ENCODE data around the gene MCCD1. TPM values are rescaled to one million over a fixed set of nuclear protein-coding genes. Genes with fewer than 3 reads are reported as not detected.

Gene MCCD1
- total RNA-seq, 1 experiment from 2014 or later: not detected

- intact Hi-C loops (cut with micrococcal nuclease): no loop called here
- peak overlapping the region; percentile 99 for H3K9ac ChIP-seq (ENCODE audit: low read length)
- peak overlapping the region; percentile 92 for H3K4me2 ChIP-seq (ENCODE audit: low read length)
- H3K27me3 ChIP-seq (ENCODE audit: low read length): no peaks in the 10 kb centered on the region
- DNase-seq: peak; percentile 37
- no peaks in the 10 kb centered on the region for H3K9me3 ChIP-seq (ENCODE audit: low read length)
- TF ChIP-seq CTCF (conservative IDR thresholded peaks at IDR 0.05; ENCODE audit: low read depth, low read length) (no peak), EZH2 (IDR thresholded peaks at IDR 0.05; ENCODE audit: low read length, unreplicated experiment) (no peak), EZH2phosphoT487 (IDR thresholded peaks at IDR 0.05; ENCODE audit: borderline replicate concordance, low read length) (no peak)
- H3K36me3 ChIP-seq (ENCODE audit: low read depth, low read length): peaks cover 41% of the 10 kb centered on the region
- H4K20me1 ChIP-seq (ENCODE audit: low read length): peaks cover 45% of the 10 kb centered on the region
- H2AFZ ChIP-seq (ENCODE audit: low read length): peak overlapping the region; percentile 82; the same call in 1 of the 2 replicates
- peak overlapping the region; percentile 92 for H3K4me3 ChIP-seq (ENCODE audit: low read length)
- no peaks in the 10 kb centered on the region for H3K9me2 ChIP-seq (replicated peaks; ENCODE audit: low read length)
- H3K79me2 ChIP-seq (ENCODE audit: low read length): peaks cover 66% of the 10 kb centered on the region
- CTCF ChIA-PET: interaction anchor here (1.0 kb wide), 1 partner anchor 47 kb away, joined by 6 read pairs; no protein-coding TSS in a partner anchor
- POLR2A ChIA-PET (ENCODE audit: unreplicated experiment): interaction anchor here (0.5 to 1.4 kb wide), 7 partner anchors 14 to 1777 kb away, joined by 3 to 7 read pairs (median 4); no protein-coding TSS in a partner anchor
- no peaks in the 10 kb centered on the region for H3F3A ChIP-seq (ENCODE audit: low read length, unreplicated experiment)
- peaks cover 26% of the 10 kb centered on the region for H3K4me1 ChIP-seq (ENCODE audit: insufficient read depth, low read length)
- peak overlapping the region; percentile 90 for H3K27ac ChIP-seq (ENCODE audit: low read length)
- BruUV-seq (replicated peaks): no TSS peak
- 0 out of 2 replicates have a peak, but pooled peaks have one; percentile 5 for ATAC-seq
These were observed 12.4 kb downstream of the MCCD1 start for GRCh38 chr6:31541059-31541657.

- TF ChIP-seq CTCF (conservative IDR thresholded peaks at IDR 0.05; ENCODE audit: low read depth, low read length) (no peak), EZH2 (IDR thresholded peaks at IDR 0.05; ENCODE audit: low read length, unreplicated experiment) (no peak), EZH2phosphoT487 (IDR thresholded peaks at IDR 0.05; ENCODE audit: borderline replicate concordance, low read length) (no peak)
- TSS peak; percentile 67 for BruUV-seq (replicated peaks)
- H3F3A ChIP-seq (ENCODE audit: low read length, unreplicated experiment): no peaks in the 10 kb centered on the region
- H3K9me2 ChIP-seq (replicated peaks; ENCODE audit: low read length): no peaks in the 10 kb centered on the region
- H3K9me3 ChIP-seq (ENCODE audit: low read length): no peaks in the 10 kb centered on the region
- peak within 1 kb of the TSS; percentile 90 for H3K27ac ChIP-seq (ENCODE audit: low read length)
- ATAC-seq (peak; percentile 77), DNase-seq (peak; percentile 97)
- H3K36me3 ChIP-seq (ENCODE audit: low read depth, low read length): peaks cover 35% of the 10 kb centered on the region
- peak within 1 kb of the TSS; percentile 92 for H3K4me3 ChIP-seq (ENCODE audit: low read length)
- H3K79me2 ChIP-seq (ENCODE audit: low read length): peaks cover 59% of the 10 kb centered on the region
- H3K4me2 ChIP-seq (ENCODE audit: low read length): peak within 1 kb of the TSS; percentile 92
- intact Hi-C loops (cut with micrococcal nuclease): loop anchor here (1.0 kb wide), 2 partner anchors 44 to 48 kb away; partner anchors contain the start of gene MICB
- CTCF ChIA-PET: interaction anchor here (1.0 kb wide), 1 partner anchor 48 kb away, joined by 6 read pairs; no protein-coding TSS in a partner anchor
- H3K27me3 ChIP-seq (ENCODE audit: low read length): no peaks in the 10 kb centered on the region
- peaks cover 26% of the 10 kb centered on the region for H3K4me1 ChIP-seq (ENCODE audit: insufficient read depth, low read length)
- peaks cover 38% of the 10 kb centered on the region for H4K20me1 ChIP-seq (ENCODE audit: low read length)
- peak within 1 kb of the TSS; percentile 99 for H3K9ac ChIP-seq (ENCODE audit: low read length)
- H2AFZ ChIP-seq (ENCODE audit: low read length): peak within 1 kb of the TSS; percentile 82
- POLR2A ChIA-PET (ENCODE audit: unreplicated experiment): interaction anchor here (0.5 to 1.4 kb wide), 8 partner anchors 45 to 1777 kb away, joined by 3 to 7 read pairs (median 4); partner anchors contain the start of genes HSPA1B and PBX2
These were observed 13.1 kb downstream of the MCCD1 start, which contains the start of gene DDX39B for GRCh38 chr6:31541658-31542521. Gene DDX39B, minus strand, starts transcription at chr6:31542003. Its CDS starts 1,471 bp downstream, at chr6:31540532.
